Gastrocnemius medialis (tissue), 4 donors: ENCODE data around the gene DYNLT4. TPM values are rescaled to one million over a fixed set of nuclear protein-coding genes. Genes with fewer than 3 reads are reported as not detected.
A peak's percentile ranks its signal among the peaks of the same experiment; 100 is the strongest.
"Not testable (repeated sequence)": the region's sequence is repeated elsewhere in the genome, so short reads cannot be mapped to it uniquely, and the experiment has no call there.

Experiments
- ATAC-seq, 2 donors: fragments of 150-250 bp; one replicate each; pipeline ENCODE4 v1.9.1; 2016
- DNase-seq, 2 donors: peaks; one replicate each; pipeline ENCODE4 v3.0.0-alpha.2; 2019
- H3K27ac ChIP-seq, 4 donors: fragments of 200-600 bp; sonication (generic); 1 replicate in 1 of 4; 2 replicates in 3 of 4; pipeline ENCODE4 v1.5.1; 2016 to 2018; ENCODE audit warnings: mild to moderate bottlenecking in 2 of 4, moderate library complexity in 1 of 4
- H3K27me3 ChIP-seq, 3 donors: fragments of 200-600 bp; sonication (generic) in 2 of 3; 1 replicate in 1 of 3; 2 replicates in 2 of 3; pipeline versions ENCODE4 v1.5.1 to v1.6.0; 2016 to 2019; ENCODE audit warnings: mild to moderate bottlenecking in 1 of 3, moderate library complexity in 1 of 3
- H3K36me3 ChIP-seq, 2 donors: fragments of 200-600 bp; sonication (generic) in 1 of 2; one replicate each; pipeline ENCODE4 v1.5.1; 2017 to 2018
- H3K4me1 ChIP-seq, 2 donors: fragments of 200-600 bp; sonication (generic) in 1 of 2; one replicate each; pipeline ENCODE4 v1.5.1; 2016 to 2017; ENCODE audit warnings: mild to moderate bottlenecking in 2 of 2
- H3K4me3 ChIP-seq, 4 donors: fragments of 200-600 bp; sonication (generic) in 3 of 4; 1 replicate in 1 of 4; 2 replicates in 3 of 4; pipeline ENCODE4 v1.5.1; 2016 to 2019; ENCODE audit warnings: mild to moderate bottlenecking in 2 of 4
- H3K9me3 ChIP-seq, 3 donors: fragments of 200-600 bp; sonication (generic) in 2 of 3; 1 replicate in 1 of 3; 2 replicates in 2 of 3; pipeline ENCODE4 v1.5.1; 2016 to 2019
- CTCF ChIP-seq, 5 experiments: fragments of 450-650 bp in 3 of 5; fragments of 200-600 bp in 2 of 5; sonication (generic) in 2 of 5; IDR thresholded peaks in 4 of 5; conservative IDR thresholded peaks in 1 of 5; 1 replicate in 4 of 5; 2 replicates in 1 of 5; pipeline ENCODE4 v1.5.1; 2016 to 2019; ENCODE audit warnings: antibody characterized with exemption in 5 of 5, mild to moderate bottlenecking in 3 of 5, moderate library complexity in 3 of 5
- POLR2A ChIP-seq, 2 donors: fragments of 450-650 bp; IDR thresholded peaks; one replicate each; pipeline ENCODE4 v1.6.1; 2017; ENCODE audit warnings: antibody characterized with exemption in 2 of 2, mild to moderate bottlenecking in 2 of 2, moderate library complexity in 2 of 2
- in situ Hi-C, 4 donors: fragments of 200-750 bp; cut with MboI; loops; one replicate each; pipeline versions ENCODE4 v1.15.0 to v1.8.0; 2017; ENCODE audit warnings: low sequenced_read_pairs in 4 of 4
- intact Hi-C: fragments of 100-400 bp; cut with DNase I; formaldehyde crosslinking; loops from one replicate; pipeline ENCODE4 v1.15.1; 2023; ENCODE audit warnings: low total_unique reads
- total RNA-seq, 4 donors: library from RNA; depleted of rRNA; stranded (reverse); fragments of >200 nt; gene quantifications; one replicate each; pipeline versions ENCODE4 v1.1.0 to v1.2.3, GENCODE V29; 2016

The DYNLT4 gene
- total RNA-seq, 4 donors from 2014 or later = not detected

DNA sequence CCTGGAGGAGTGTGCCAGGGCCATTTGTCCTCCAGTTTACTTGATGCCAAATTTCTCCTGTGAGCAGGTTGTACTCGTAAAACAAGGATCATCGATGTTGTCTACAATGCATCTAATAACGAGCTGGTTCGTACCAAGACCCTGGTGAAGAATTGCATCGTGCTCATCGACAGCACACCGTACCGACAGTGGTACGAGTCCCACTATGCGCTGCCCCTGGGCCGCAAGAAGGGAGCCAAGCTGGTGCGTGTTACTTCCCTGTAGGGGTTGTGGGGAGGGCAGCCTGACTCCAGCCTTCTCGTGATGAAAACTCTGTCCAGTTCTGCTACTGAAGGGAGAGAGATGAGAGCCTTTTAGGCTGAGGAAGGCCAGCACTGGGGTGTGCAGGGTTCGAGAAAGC is 29.6 kb downstream of the DYNLT4 start:
- peaks cover 0 to 41% of the 10 kb centered on the region in 2 donors for H3K36me3 ChIP-seq
- peak overlapping the region; percentile 91 to 100 (median 97) for H3K27ac ChIP-seq
- no peak overlapping the region for H3K4me3 ChIP-seq
- peaks cover 9 to 12% of the 10 kb centered on the region in 2 donors for H3K4me1 ChIP-seq
- no peaks in the 10 kb centered on the region for H3K27me3 ChIP-seq
- DNase-seq (no peak), ATAC-seq (no peak)
- TF ChIP-seq CTCF (IDR thresholded peaks at IDR 0.05 in 4 of 5, conservative IDR thresholded peaks at IDR 0.05 in 1 of 5) = no peak
- no peak for TF ChIP-seq POLR2A (IDR thresholded peaks at IDR 0.05)
- intact Hi-C loops = loop anchor here (5.0 kb wide), 2 partner anchors 525 to 825 kb away; no protein-coding TSS in a partner anchor
- H3K9me3 ChIP-seq = no peaks in the 10 kb centered on the region
- in situ Hi-C loops = loop anchor here in 1 of 4 donors (25.0 kb wide), 2 partner anchors 210 to 735 kb away; partner anchors contain the start of genes CCDC163, EIF2B3, MMACHC and PRDX1

DNA sequence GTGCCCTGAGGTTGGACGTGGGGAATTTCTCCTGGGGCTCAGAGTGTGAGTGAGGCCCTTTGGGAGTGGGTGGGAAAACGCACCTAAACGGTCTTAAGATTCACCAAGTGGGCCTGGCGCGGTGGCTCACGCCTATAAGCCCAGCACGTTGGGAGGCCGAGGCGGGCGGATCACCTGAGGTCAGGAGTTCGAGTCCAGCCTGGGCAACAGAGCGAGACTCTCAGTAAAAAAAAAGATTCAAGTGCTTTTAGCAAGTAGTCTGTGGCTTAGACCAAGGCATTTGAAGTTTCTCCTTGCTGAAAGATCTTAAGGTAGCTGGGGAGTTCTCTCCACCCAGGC is 30.5 kb downstream of the DYNLT4 start:
- Histone ChIP-seq H3K36me3 (peaks cover 0 to 41% of the 10 kb centered on the region in 2 donors), H3K27me3 (no peaks in the 10 kb centered on the region), H3K4me3 (peak overlapping the region; percentile 74 to 99 (median 85)), H3K27ac (peak overlapping the region; percentile 91 to 100 (median 97)), H3K9me3 (no peaks in the 10 kb centered on the region), H3K4me1 (peaks cover 9 to 12% of the 10 kb centered on the region in 2 donors)
- no peak for DNase-seq
- in situ Hi-C loops = loop anchor here in 1 of 4 donors (25.0 kb wide), 2 partner anchors 211 to 736 kb away; partner anchors contain the start of genes CCDC163, EIF2B3, MMACHC and PRDX1
- no peak for ATAC-seq
- TF ChIP-seq CTCF (IDR thresholded peaks at IDR 0.05 in 4 of 5, conservative IDR thresholded peaks at IDR 0.05 in 1 of 5) = no peak
- no peak for TF ChIP-seq POLR2A (IDR thresholded peaks at IDR 0.05)
- intact Hi-C loops = loop anchor here (5.0 kb wide), 2 partner anchors 526 to 824 kb away; no protein-coding TSS in a partner anchor

- Histone ChIP-seq H3K9me3 (no peaks in the 10 kb centered on the region), H3K36me3 (peaks cover 0 to 41% of the 10 kb centered on the region in 2 donors), H3K4me3 (peak overlapping the region; percentile 74 to 99 (median 85)), H3K27me3 (no peaks in the 10 kb centered on the region), H3K27ac (peak overlapping the region; percentile 91 to 100 (median 97)), H3K4me1 (peaks cover 9 to 12% of the 10 kb centered on the region in 2 donors)
- ATAC-seq (peak; percentile 21 to 36), DNase-seq (peak in 1 of 2 donors; percentile 52)
- in situ Hi-C loops (loop anchor here in 1 of 4 donors (25.0 kb wide), 2 partner anchors 211 to 736 kb away; partner anchors contain the start of genes CCDC163, EIF2B3, MMACHC and PRDX1), intact Hi-C loops (loop anchor here (2.0 to 5.0 kb wide), 4 partner anchors 37 to 824 kb away; partner anchors contain the start of genes KIF2C and RNU5D-1)
- TF ChIP-seq POLR2A (IDR thresholded peaks at IDR 0.05) (peak in 1 of 2 donors; percentile 5), CTCF (IDR thresholded peaks at IDR 0.05 in 4 of 5, conservative IDR thresholded peaks at IDR 0.05 in 1 of 5) (no peak)
Observed at GRCh38 chr1:44775930-44776729, 31.0 kb downstream of the DYNLT4 start.

- H3K36me3 ChIP-seq = peaks cover 0 to 40% of the 10 kb centered on the region in 2 donors
- peaks cover 9 to 12% of the 10 kb centered on the region in 2 donors for H3K4me1 ChIP-seq
- H3K27ac ChIP-seq = peak within 1 kb of the TSS; percentile 91 to 100 (median 97)
- TF ChIP-seq CTCF (IDR thresholded peaks at IDR 0.05 in 4 of 5, conservative IDR thresholded peaks at IDR 0.05 in 1 of 5) (peak in 2 of 5 experiments; percentile 5 to 36), POLR2A (IDR thresholded peaks at IDR 0.05) (peak; percentile 95 to 97)
- DNase-seq = peak; percentile 91 to 93
- no peaks in the 10 kb centered on the region for H3K9me3 ChIP-seq
- no peaks in the 10 kb centered on the region for H3K27me3 ChIP-seq
- intact Hi-C loops (loop anchor here (2.0 to 5.0 kb wide), 4 partner anchors 37 to 823 kb away; partner anchors contain the start of genes KIF2C and RNU5D-1), in situ Hi-C loops (loop anchor here in 1 of 4 donors (25.0 kb wide), 2 partner anchors 212 to 737 kb away; partner anchors contain the start of genes CCDC163, EIF2B3, MMACHC and PRDX1)
- peak; percentile 94 to 96 for ATAC-seq
- peak within 1 kb of the TSS; percentile 74 to 99 (median 85) for H3K4me3 ChIP-seq
Observed at GRCh38 chr1:44775078-44775929, 31.8 kb downstream of the DYNLT4 start, which contains the start of gene RPS8. RPS8 (plus strand) TSS chr1:44775540; CDS start chr1:44775597, 57 bp downstream.

DNA sequence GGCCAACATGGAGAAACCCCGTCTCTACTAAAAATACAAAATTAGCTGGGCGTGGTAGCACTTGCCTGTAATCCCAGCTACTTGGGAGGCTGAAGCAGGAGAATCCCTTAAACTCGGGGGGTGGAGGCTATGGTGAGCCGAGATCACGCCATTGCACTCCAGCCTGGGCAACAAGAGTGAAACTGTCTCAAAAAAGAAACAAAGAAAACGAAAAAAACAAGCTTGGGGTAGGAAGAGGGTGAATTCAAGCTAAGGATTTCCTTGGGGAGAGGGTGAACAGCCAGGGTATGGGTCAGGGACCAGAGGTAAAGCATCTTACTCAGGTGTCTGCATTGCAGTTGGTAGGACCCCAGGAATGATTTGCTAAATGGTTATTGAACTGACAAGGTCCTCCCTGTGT is 40.7 kb downstream of the DYNLT4 start:
- DNase-seq, H3K27me3 ChIP-seq, intact Hi-C loops, H3K27ac ChIP-seq, H3K36me3 ChIP-seq, H3K4me1 ChIP-seq, in situ Hi-C loops, ATAC-seq, H3K4me3 ChIP-seq, H3K9me3 ChIP-seq: not testable (repeated sequence)
